Loucy (cell line): ENCODE results near the gene NCMAP.
"Not testable (repeated sequence)": the region's sequence is repeated elsewhere in the genome, so short reads cannot be mapped to it uniquely, and the experiment has no call there.

Source experiments
- EZH2phosphoT487 ChIP-seq: fragments of 200-600 bp; IDR thresholded peaks from 2 replicates; pipeline ENCODE4 v1.6.1; 2018; ENCODE audit warnings: antibody characterized with exemption, mild to moderate bottlenecking, moderate library complexity, borderline replicate concordance
- TF ChIP-seq, protein P1 (sequence below): fragments of 200-600 bp; sonication (generic); conservative IDR thresholded peaks from 2 replicates; pipeline ENCODE4 v1.5.1; 2014; ENCODE audit warnings: mild to moderate bottlenecking, antibody characterized with exemption, low read length

DNA sequence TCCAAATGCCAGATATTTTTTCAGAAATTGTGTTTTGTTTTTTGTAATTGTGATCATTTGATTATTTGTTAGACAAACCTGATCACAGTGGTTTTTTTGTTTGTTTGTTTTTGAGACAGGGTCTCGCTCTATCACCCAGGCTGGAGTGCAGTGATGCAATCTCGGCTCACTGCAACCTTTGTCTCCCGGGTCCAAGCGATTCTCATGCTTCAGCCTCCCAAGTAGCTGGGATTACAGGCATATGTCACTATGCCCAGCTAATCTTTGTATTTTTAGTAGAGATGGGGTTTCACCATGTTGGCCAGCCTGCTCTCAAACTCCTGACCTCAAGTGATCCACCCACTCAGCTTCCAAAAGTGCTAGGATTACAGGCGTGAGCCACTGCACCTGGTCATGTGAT is 6.7 kb upstream of the NCMAP start:
- TF ChIP-seq, protein P1, sequence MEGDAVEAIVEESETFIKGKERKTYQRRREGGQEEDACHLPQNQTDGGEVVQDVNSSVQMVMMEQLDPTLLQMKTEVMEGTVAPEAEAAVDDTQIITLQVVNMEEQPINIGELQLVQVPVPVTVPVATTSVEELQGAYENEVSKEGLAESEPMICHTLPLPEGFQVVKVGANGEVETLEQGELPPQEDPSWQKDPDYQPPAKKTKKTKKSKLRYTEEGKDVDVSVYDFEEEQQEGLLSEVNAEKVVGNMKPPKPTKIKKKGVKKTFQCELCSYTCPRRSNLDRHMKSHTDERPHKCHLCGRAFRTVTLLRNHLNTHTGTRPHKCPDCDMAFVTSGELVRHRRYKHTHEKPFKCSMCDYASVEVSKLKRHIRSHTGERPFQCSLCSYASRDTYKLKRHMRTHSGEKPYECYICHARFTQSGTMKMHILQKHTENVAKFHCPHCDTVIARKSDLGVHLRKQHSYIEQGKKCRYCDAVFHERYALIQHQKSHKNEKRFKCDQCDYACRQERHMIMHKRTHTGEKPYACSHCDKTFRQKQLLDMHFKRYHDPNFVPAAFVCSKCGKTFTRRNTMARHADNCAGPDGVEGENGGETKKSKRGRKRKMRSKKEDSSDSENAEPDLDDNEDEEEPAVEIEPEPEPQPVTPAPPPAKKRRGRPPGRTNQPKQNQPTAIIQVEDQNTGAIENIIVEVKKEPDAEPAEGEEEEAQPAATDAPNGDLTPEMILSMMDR = not testable (repeated sequence)
- not testable (repeated sequence) for TF ChIP-seq EZH2phosphoT487
